Dendritic cell treated with granulocyte-macrophage colony-stimulating factor and Interleukin-4, amounts not matched to agents 40 ng/mL and 50 ng/mL, for 4 days (primary cell): ENCODE results near the gene NECTIN2.

ENCODE experiments used
- H3K27ac Mint-ChIP-seq: one replicate; pipeline ENCODE4 v1.8.0; 2022; ENCODE audit warnings: mild to moderate bottlenecking, mixed read lengths
- H3K27me3 Mint-ChIP-seq: one replicate; pipeline ENCODE4 v1.8.0; 2022; ENCODE audit warnings: mild to moderate bottlenecking, mixed read lengths
- H3K36me3 Mint-ChIP-seq: one replicate; pipeline ENCODE4 v1.8.0; 2022; ENCODE audit warnings: low read depth, mixed read lengths
- H3K4me1 Mint-ChIP-seq: one replicate; pipeline ENCODE4 v1.8.0; 2022; ENCODE audit warnings: low read depth, mixed read lengths
- H3K4me3 Mint-ChIP-seq: one replicate; pipeline ENCODE4 v1.8.0; 2022; ENCODE audit warnings: mild to moderate bottlenecking, moderate library complexity, mixed read lengths
- H3K9me3 Mint-ChIP-seq: one replicate; pipeline ENCODE4 v1.8.0; 2022; ENCODE audit warnings: mixed read lengths
- intact Hi-C: fragments of 100-400 bp; cut with micrococcal nuclease; formaldehyde crosslinking; loops from one replicate; pipeline ENCODE4 v1.15.0; 2022

The NECTIN2 gene

GRCh38 chr19:44811122-44811419, 35.0 kb upstream of the NECTIN2 start:
- Mint-ChIP-seq H3K27ac (no peak overlapping the region), H3K4me3 (no peak overlapping the region), H3K9me3 (no peaks in the 10 kb centered on the region), H3K27me3 (peaks cover 48% of the 10 kb centered on the region), H3K36me3 (no peaks in the 10 kb centered on the region), H3K4me1 (peaks cover 37% of the 10 kb centered on the region)
- intact Hi-C loops: no loop called here

- H3K27ac Mint-ChIP-seq: no peak overlapping the region
- H3K4me3 Mint-ChIP-seq: no peak overlapping the region
- peaks cover 30% of the 10 kb centered on the region for H3K4me1 Mint-ChIP-seq
- H3K9me3 Mint-ChIP-seq: no peaks in the 10 kb centered on the region
- peaks cover 40% of the 10 kb centered on the region for H3K27me3 Mint-ChIP-seq
- H3K36me3 Mint-ChIP-seq: no peaks in the 10 kb centered on the region
- intact Hi-C loops: no loop called here
Measured at GRCh38 chr19:44812142-44812718, 33.9 kb upstream of the NECTIN2 start.

DNA sequence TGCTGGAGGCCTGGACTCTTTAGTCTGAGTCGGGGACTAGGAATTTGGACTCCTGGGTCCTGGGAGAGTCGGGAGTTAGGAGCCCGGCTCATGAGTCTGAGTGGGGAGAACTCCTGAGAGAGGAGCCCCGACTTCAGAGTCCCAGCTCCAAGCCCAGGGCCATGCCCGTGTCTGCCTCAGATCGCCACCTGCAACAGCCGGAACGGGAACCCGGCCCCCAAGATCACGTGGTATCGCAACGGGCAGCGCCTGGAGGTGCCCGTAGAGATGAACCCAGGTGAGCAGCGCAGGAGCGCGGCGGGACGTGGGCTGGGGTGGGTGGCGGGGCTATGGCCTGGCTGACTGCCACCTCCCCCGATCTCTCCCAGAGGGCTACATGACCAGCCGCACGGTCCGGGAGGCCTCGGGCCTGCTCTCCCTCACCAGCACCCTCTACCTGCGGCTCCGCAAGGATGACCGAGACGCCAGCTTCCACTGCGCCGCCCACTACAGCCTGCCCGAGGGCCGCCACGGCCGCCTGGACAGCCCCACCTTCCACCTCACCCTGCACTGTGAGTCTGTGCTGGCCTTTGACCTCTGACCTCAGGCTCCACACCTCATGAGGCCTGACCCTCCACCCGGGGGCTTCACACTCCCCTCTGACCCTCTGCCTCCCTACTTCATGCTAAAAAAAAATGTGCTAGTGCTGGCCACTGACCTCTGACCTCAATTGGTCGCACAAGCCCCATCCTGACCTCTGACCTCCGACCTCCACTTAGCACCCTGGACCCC, 32.8 kb upstream of the NECTIN2 start:
- Mint-ChIP-seq H3K9me3 (no peaks in the 10 kb centered on the region), H3K27me3 (peaks cover 42% of the 10 kb centered on the region), H3K4me1 (peaks cover 27% of the 10 kb centered on the region), H3K36me3 (no peaks in the 10 kb centered on the region), H3K4me3 (no peak overlapping the region), H3K27ac (peak overlapping the region; percentile 3)
- intact Hi-C loops: no loop called here

DNA sequence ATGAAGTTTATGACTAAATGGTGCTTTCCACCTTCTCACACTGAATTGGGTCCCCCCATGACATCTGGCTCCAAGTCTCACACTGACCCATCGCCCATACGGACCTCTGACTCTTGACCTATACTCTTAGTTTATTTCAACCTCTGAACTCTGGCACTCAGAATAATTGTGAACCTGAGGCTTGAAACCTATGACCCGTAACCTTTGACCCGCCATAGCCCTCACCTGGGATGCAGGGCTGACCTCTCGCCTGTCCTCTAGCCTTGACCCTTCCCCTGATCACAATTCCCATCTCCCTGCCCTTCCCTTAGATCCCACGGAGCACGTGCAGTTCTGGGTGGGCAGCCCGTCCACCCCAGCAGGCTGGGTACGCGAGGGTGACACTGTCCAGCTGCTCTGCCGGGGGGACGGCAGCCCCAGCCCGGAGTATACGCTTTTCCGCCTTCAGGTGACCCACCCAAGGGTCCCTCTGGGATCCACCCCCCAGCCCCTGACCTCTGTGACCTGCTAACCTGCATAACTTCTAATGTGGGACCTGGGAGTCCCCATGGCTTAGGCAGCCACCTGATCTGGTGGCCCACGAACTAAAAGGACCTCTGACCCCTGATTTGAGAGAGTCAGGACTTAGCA, 32.1 kb upstream of the NECTIN2 start:
- Mint-ChIP-seq H3K4me1 (peaks cover 20% of the 10 kb centered on the region), H3K27ac (peak overlapping the region; percentile 3), H3K36me3 (no peaks in the 10 kb centered on the region), H3K27me3 (peaks cover 43% of the 10 kb centered on the region), H3K9me3 (no peaks in the 10 kb centered on the region), H3K4me3 (no peak overlapping the region)
- intact Hi-C loops: no loop called here

- intact Hi-C loops: no loop called here
- no peaks in the 10 kb centered on the region for H3K36me3 Mint-ChIP-seq
- H3K27ac Mint-ChIP-seq: peak overlapping the region; percentile 3
- no peaks in the 10 kb centered on the region for H3K9me3 Mint-ChIP-seq
- no peak overlapping the region for H3K4me3 Mint-ChIP-seq
- peaks cover 15% of the 10 kb centered on the region for H3K4me1 Mint-ChIP-seq
- peaks cover 43% of the 10 kb centered on the region for H3K27me3 Mint-ChIP-seq
Measured at GRCh38 chr19:44814517-44814916, 31.6 kb upstream of the NECTIN2 start.

GRCh38 chr19:44816301-44816700, 29.8 kb upstream of the NECTIN2 start:
- no peaks in the 10 kb centered on the region for H3K9me3 Mint-ChIP-seq
- H3K36me3 Mint-ChIP-seq: no peaks in the 10 kb centered on the region
- peaks cover 37% of the 10 kb centered on the region for H3K27me3 Mint-ChIP-seq
- intact Hi-C loops: no loop called here
- H3K4me3 Mint-ChIP-seq: no peak overlapping the region
- no peak overlapping the region for H3K27ac Mint-ChIP-seq
- peaks cover 23% of the 10 kb centered on the region for H3K4me1 Mint-ChIP-seq

DNA sequence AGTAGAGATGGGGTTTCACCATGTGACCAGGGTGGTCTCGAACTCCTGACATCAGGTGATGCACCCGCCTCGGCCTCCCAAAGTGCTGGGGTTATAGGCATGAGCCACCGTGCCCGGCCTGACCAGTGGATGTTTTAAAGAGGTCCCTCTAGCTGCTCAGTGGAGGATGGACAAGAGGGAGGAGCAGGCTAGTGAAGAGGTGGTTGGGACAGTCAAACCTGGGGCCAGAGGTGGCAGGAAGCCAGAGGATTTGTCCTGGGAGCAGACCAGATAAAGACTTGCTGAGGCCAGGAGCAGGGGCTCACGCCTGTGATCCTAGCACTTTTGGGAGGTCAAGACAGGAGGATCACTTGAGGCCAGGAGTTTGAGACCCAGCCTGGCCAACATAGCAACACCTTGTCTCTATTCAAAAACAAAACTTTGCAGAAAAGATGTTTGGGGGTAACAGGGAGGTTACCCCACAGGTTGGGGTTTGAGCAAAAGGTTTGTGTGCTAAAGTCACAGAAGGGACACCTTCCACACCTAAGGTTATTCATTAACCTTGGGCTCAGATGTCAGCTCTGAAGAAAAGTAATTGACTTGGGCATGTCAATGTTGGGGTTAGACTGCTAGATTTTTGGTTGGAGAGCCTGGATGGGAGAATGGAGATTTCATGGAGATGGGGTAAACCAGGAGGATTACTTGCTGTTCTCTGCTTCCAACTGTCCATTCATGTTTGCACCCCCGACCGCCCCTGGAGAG, 28.2 kb upstream of the NECTIN2 start:
- Mint-ChIP-seq H3K4me1 (peaks cover 36% of the 10 kb centered on the region), H3K27me3 (peaks cover 32% of the 10 kb centered on the region), H3K4me3 (no peak overlapping the region), H3K27ac (peak overlapping the region; percentile 35), H3K36me3 (no peaks in the 10 kb centered on the region), H3K9me3 (no peaks in the 10 kb centered on the region)
- intact Hi-C loops: no loop called here

GRCh38 chr19:44818466-44819031, 27.5 kb upstream of the NECTIN2 start:
- Mint-ChIP-seq H3K9me3 (no peaks in the 10 kb centered on the region), H3K36me3 (no peaks in the 10 kb centered on the region), H3K4me1 (peaks cover 42% of the 10 kb centered on the region), H3K4me3 (no peak overlapping the region), H3K27ac (peak overlapping the region; percentile 35), H3K27me3 (peaks cover 32% of the 10 kb centered on the region)
- intact Hi-C loops: no loop called here

DNA sequence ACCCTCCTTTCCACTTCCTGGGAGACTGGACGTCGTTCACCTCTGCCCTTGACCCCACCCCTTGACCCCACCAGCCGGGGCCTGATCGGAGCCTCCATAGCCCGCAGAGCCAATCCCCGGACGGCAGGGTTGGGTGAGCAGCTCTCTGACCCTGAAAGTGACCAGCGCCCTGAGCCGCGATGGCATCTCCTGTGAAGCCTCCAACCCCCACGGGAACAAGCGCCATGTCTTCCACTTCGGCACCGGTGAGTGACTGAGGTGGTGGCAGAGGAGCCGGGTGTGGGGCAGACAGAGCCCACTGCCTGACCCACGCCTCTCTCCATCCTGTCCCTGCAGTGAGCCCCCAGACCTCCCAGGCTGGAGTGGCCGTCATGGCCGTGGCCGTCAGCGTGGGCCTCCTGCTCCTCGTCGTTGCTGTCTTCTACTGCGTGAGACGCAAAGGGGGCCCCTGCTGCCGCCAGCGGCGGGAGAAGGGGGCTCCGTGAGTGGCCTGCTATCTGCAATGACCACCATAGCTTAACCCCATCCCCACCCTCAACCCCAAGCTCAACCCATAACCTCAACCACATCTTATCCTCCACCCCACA, 26.8 kb upstream of the NECTIN2 start:
- no peaks in the 10 kb centered on the region for H3K9me3 Mint-ChIP-seq
- peaks cover 32% of the 10 kb centered on the region for H3K27me3 Mint-ChIP-seq
- peaks cover 35% of the 10 kb centered on the region for H3K4me1 Mint-ChIP-seq
- no peak overlapping the region for H3K4me3 Mint-ChIP-seq
- H3K27ac Mint-ChIP-seq: no peak overlapping the region
- H3K36me3 Mint-ChIP-seq: no peaks in the 10 kb centered on the region
- intact Hi-C loops: no loop called here

GRCh38 chr19:44820648-44821609, 25.2 kb upstream of the NECTIN2 start:
- Mint-ChIP-seq H3K9me3 (no peaks in the 10 kb centered on the region), H3K36me3 (no peaks in the 10 kb centered on the region), H3K4me3 (no peak overlapping the region), H3K27me3 (peaks cover 35% of the 10 kb centered on the region), H3K27ac (no peak overlapping the region), H3K4me1 (peaks cover 29% of the 10 kb centered on the region)
- intact Hi-C loops: no loop called here

- Mint-ChIP-seq H3K9me3 (no peaks in the 10 kb centered on the region), H3K36me3 (no peaks in the 10 kb centered on the region), H3K27me3 (peaks cover 44% of the 10 kb centered on the region), H3K4me3 (no peak overlapping the region), H3K27ac (peak overlapping the region; percentile 18), H3K4me1 (peaks cover 29% of the 10 kb centered on the region)
- intact Hi-C loops: no loop called here
Measured at GRCh38 chr19:44822177-44822576, 23.9 kb upstream of the NECTIN2 start.

DNA sequence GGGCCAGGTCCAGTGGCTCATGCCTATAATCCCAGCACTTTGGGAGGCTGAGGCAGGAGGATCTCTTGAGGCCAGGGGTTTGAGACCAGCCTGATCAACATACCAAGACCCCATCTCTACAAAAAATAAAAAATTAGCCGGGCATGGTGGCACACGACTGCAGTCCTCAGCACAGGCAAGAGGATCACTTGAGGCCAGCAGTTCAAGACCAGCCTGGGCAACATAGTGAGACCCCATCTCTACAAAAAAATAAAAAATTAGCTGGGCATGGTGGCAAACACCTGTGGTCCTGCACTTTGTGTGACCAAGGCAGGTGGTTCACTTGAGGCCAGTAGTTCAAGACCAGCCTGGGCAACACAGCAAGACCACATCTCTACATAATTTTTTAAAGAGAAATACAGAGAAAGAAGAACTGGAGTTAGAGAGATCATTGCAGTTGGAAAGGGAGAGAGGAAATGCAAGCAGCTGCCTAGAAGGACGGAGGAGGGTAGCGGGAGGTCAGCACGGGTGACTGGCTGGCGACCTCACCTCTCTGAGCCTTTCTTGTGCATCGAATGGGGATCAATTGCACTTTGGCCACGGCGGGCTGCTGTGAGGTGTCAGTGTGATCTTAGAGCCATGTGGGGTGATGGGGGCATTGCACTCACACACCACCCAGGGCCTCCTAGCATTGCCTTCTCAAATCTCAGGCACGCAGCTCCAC, 23.3 kb upstream of the NECTIN2 start:
- Mint-ChIP-seq H3K4me3 (no peak overlapping the region), H3K27ac (peak overlapping the region; percentile 18), H3K36me3 (no peaks in the 10 kb centered on the region), H3K4me1 (peaks cover 29% of the 10 kb centered on the region), H3K9me3 (no peaks in the 10 kb centered on the region), H3K27me3 (peaks cover 42% of the 10 kb centered on the region)
- intact Hi-C loops: no loop called here
